ENCODE data around the gene CFH. TPM values are rescaled to one million over a fixed set of nuclear protein-coding genes. Genes with fewer than 3 reads are reported as not detected.

CFH gene
- total RNA-seq, 4 donors from 2014 or later = 65.1 to 285 (median 127) TPM

- TF ChIP-seq CTCF (IDR thresholded peaks at IDR 0.05) = no peak
- ATAC-seq (ENCODE audit: low FRiP score) (no peak), DNase-seq (ENCODE audit: low spot score) (no peak)
These were observed 1.4 kb upstream of the CFH start for GRCh38 chr1:196650403-196650802.

GRCh38 chr1:196651079-196651478, 764 bp upstream of the CFH start:
- no peak for TF ChIP-seq CTCF (IDR thresholded peaks at IDR 0.05)
- ATAC-seq (ENCODE audit: low FRiP score) (no peak), DNase-seq (ENCODE audit: low spot score) (no peak)

- DNase-seq (ENCODE audit: low spot score) (no peak), ATAC-seq (ENCODE audit: low FRiP score) (no peak)
- TF ChIP-seq CTCF (IDR thresholded peaks at IDR 0.05) = no peak
These were observed 2.4 kb downstream of the CFH start for GRCh38 chr1:196654271-196654670.

- DNase-seq (ENCODE audit: low spot score) (no peak), ATAC-seq (ENCODE audit: low FRiP score) (no peak)
- TF ChIP-seq CTCF (IDR thresholded peaks at IDR 0.05) = no peak
These were observed 3.2 kb downstream of the CFH start for GRCh38 chr1:196655071-196655470.

GRCh38 chr1:196655494-196655893, 3.7 kb downstream of the CFH start:
- no peak for TF ChIP-seq CTCF (IDR thresholded peaks at IDR 0.05)
- no peak for ATAC-seq (ENCODE audit: low FRiP score)
- DNase-seq (ENCODE audit: low spot score) = no peak

- no peak for DNase-seq (ENCODE audit: low spot score)
- ATAC-seq (ENCODE audit: low FRiP score) = no peak
- no peak for TF ChIP-seq CTCF (IDR thresholded peaks at IDR 0.05)
These were observed 7.6 kb downstream of the CFH start for GRCh38 chr1:196659471-196659870.

- TF ChIP-seq CTCF (IDR thresholded peaks at IDR 0.05) = no peak
- no peak for DNase-seq (ENCODE audit: low spot score)
- ATAC-seq (ENCODE audit: low FRiP score) = no peak
These were observed 8.4 kb downstream of the CFH start for GRCh38 chr1:196660272-196660671.
